Sigmoid colon (tissue), 4 donors: ENCODE measurements around the gene PIGN.

Experiments used
- CTCF ChIP-seq, 4 experiments: fragments of 450-650 bp in 3 of 4; fragments of 200-600 bp in 1 of 4; IDR thresholded peaks; one replicate each; pipeline ENCODE4 v1.5.1; 2016 to 2019; ENCODE audit warnings: antibody characterized with exemption in 4 of 4, mild to moderate bottlenecking in 3 of 4, moderate library complexity in 2 of 4
- EP300 ChIP-seq, 4 donors: sonication (generic); formaldehyde crosslinking; IDR thresholded peaks; one replicate each; pipeline ENCODE4 v1.6.1; 2017; ENCODE audit warnings: antibody characterized with exemption in 4 of 4
- POLR2A ChIP-seq, 2 donors: fragments of 450-650 bp; IDR thresholded peaks; one replicate each; pipeline ENCODE4 v1.6.1; 2016; ENCODE audit warnings: antibody characterized with exemption in 2 of 2, mild to moderate bottlenecking in 2 of 2, moderate library complexity in 2 of 2
- POLR2AphosphoS5 ChIP-seq, 4 donors: sonication (generic); formaldehyde crosslinking; IDR thresholded peaks; one replicate each; pipeline ENCODE4 v1.6.1; 2017; ENCODE audit warnings: antibody characterized with exemption in 4 of 4

- no peak for TF ChIP-seq CTCF (IDR thresholded peaks at IDR 0.05)
- no peak for TF ChIP-seq POLR2AphosphoS5 (IDR thresholded peaks at IDR 0.05)
- TF ChIP-seq POLR2A (IDR thresholded peaks at IDR 0.05), result no peak
- TF ChIP-seq EP300 (IDR thresholded peaks at IDR 0.05), result no peak
Measured at GRCh38 chr18:62182220-62182619, 4.6 kb downstream of the PIGN start.
